Neural progenitor cell (in vitro differentiated cells): ENCODE results near the gene MCRIP2.

Source experiments
- CTCF ChIP-seq: fragments of 200-600 bp; sonication (generic); IDR thresholded peaks from 2 replicates; pipeline ENCODE4 v1.5.1; 2017; ENCODE audit warnings: antibody characterized with exemption, mild to moderate bottlenecking
- EZH2 ChIP-seq: fragments of 200-600 bp; sonication (generic); IDR thresholded peaks from 2 replicates; pipeline ENCODE4 v1.6.1; 2017; ENCODE audit warnings: antibody characterized with exemption, mild to moderate bottlenecking, moderate library complexity

- TF ChIP-seq EZH2 (no peak), CTCF (no peak)
Measured at GRCh38 chr16:632486-633335, 8.9 kb upstream of the MCRIP2 start.
